Stimulated activated CD4-positive, alpha-beta T cell treated with anti-CD3 and anti-CD28 coated beads, TNF-alpha, amount 100 ng/mL, for 24 hours (primary cell): ENCODE results near the gene WDPCP.
"Not testable (repeated sequence)": the region's sequence is repeated elsewhere in the genome, so short reads cannot be mapped to it uniquely, and the experiment has no call there.

Source experiments
- DNase-seq, 3 experiments: peaks; one replicate each; pipeline ENCODE4 v3.0.0-alpha.2; 2020; ENCODE audit warnings: low read depth in 3 of 3

Gene WDPCP

GRCh38 chr2:63257473-63257872, 330.8 kb downstream of the WDPCP start:
- DNase-seq, result no peak

GRCh38 chr2:63249161-63249560, 339.1 kb downstream of the WDPCP start:
- DNase-seq, result no peak

- no peak for DNase-seq
These were observed 345.5 kb downstream of the WDPCP start for GRCh38 chr2:63242747-63243146.

- DNase-seq, result no peak
These were observed 362.2 kb downstream of the WDPCP start for GRCh38 chr2:63225964-63226686.

GRCh38 chr2:63218800-63219526, 369.3 kb downstream of the WDPCP start:
- no peak for DNase-seq

DNA sequence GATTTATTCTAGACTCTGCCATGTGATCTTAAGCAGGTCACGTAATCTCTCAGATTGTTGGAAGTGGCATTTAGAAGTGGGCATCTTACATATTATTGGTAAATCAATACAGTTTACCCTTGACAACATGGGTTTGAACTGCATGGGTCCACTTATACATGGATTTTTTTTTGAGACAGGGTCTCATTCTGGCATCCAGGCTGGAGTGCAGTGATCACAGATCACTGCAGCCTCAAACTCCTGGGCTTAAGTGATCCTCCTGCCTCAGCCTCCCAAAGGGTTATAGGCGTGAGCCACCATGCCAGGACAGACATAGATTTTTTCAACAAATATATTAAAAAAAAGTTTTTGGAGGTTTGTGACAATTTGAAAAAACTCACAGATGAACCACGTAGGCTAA, 393.0 kb downstream of the WDPCP start:
- no peak for DNase-seq

- no peak for DNase-seq
These were observed 394.1 kb downstream of the WDPCP start for GRCh38 chr2:63194175-63194574.

GRCh38 chr2:63192889-63193774, 395.1 kb downstream of the WDPCP start:
- DNase-seq, result no peak

DNA sequence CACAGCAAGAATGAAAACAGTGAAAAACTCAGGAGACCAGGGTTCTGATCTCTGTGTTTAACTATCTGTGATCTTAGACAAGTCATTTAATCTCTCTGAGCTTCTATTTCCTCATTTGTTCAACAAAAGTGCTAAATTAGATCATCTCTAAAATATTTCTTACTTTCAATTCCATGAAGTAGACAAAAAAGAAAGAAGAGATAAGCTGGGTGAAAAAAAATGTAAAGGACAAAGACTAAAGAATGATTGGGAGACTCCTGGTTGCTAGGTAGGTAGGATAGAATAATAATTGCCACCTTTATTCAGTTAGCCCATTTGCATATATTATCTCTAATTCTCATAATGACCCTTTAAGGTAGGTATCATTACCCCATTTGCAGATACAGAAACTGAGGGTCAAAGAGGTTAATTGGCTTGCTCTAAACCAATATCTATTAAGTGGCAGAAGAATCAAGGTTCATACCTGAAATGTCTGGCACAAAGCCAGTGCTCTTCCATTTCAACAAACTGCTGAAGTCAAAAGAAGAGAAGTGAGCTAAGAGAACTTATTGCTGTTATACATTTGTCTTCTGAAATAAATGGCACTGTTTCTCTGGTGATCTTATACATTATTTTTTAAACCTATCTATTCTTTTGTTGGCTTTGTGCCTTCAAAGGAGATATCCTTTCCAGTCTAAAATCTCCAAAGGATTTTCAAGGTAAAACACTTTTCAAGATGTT, 395.9 kb downstream of the WDPCP start:
- DNase-seq, result no peak

DNA sequence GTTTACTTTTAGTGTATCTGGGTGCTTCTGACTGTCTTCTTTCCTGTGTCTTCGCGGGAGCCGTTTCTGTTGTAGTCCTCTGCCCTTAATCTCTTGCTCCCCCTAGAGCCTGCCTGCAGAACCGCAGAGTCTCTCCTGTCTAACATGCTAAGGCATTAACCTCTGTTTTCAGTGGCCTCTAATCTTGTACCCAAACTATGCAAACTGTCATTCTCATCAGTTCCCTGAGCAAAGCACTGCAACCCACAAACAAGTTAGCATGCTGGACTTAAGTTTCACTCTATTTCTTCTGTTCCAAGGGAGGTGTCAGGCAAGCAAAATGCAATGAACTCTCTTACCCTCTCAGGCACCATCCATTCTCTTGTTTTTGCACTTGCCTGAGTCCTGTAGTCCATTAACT, 399.3 kb downstream of the WDPCP start:
- DNase-seq, result no peak

GRCh38 chr2:63186331-63186730, 401.9 kb downstream of the WDPCP start:
- no peak for DNase-seq

GRCh38 chr2:63163161-63163820, 425.0 kb downstream of the WDPCP start:
- DNase-seq, result no peak

GRCh38 chr2:63159262-63159661, 429.0 kb downstream of the WDPCP start:
- DNase-seq, result no peak

DNA sequence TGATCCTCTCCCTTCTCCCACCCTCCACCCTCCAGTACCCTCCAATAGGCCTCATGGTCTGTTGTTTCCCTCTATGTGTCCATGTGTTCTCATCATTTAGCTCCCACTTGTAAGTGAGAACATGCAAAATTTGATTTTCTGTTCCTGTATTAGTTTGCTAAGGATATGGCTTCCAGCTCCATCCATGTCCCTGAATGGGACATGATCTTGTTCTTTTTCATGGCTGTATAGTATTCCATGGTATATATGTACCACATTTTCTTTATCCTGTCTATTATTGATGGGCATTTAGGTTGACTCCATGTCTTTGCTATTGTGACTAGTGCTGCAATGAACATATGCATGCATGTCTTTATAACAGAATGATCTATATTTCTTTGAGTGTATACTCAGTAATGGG, 451.6 kb downstream of the WDPCP start:
- not testable (repeated sequence) for DNase-seq

DNA sequence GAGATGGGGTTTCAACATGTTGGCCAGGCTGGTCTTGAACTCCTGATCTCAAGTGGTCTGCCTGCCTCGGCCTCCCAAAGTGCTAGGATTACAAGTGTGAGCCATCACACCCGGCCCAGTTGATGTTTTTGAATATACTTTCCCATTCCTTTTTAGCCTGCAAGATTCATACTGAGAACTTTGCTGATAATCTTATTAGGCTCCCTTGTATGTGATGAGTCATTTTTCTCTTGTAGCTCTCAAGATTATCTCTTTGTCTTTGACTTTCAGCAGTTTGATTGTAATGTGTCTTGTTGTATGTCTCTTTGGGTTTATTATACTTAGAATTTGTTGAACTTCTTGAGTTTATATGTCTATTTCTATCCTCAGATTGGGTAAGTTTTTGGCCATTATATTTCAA, 456.3 kb downstream of the WDPCP start:
- no peak for DNase-seq

DNA sequence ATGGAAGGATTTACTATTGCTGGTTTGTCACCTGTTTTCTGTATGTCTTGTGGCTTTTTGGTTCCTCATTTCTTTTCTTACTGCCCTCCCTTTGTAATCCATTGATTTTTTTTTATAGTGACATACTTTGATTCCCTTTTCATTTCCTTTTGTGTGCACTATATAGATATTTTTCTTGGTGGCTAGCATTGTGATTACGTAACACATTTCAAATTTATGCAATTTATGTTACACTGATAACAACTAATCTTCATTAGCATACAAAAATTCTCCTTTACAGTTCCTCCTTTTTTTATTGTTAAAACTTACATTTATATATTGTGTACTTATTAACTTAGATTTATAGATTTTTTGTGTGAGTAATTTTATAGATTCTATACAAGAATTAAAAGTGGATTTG, 457.1 kb downstream of the WDPCP start:
- no peak for DNase-seq

GRCh38 chr2:63127594-63127993, 460.7 kb downstream of the WDPCP start:
- DNase-seq, result no peak

DNA sequence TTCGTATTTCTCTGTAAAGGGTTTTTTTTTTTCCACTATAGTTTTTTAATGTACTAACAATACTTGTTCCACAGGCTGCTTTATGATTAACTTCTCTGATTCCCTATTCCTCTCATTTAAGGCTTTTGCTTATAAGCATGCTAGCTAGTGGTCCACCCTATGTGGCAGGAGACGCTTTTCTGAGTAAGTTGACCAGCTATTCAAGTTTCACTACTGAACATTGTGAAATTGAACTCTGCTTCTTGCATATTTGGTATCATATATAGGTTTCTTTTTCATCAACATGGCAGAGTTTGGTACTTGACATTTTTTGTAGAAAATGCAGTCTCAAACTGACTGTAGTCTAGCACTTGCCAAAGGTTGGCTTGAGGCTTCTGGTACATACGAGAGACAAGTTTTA, 463.4 kb downstream of the WDPCP start:
- DNase-seq, result no peak

- no peak for DNase-seq
These were observed 464.1 kb downstream of the WDPCP start for GRCh38 chr2:63124218-63124617.

- no peak for DNase-seq
These were observed 465.4 kb downstream of the WDPCP start for GRCh38 chr2:63122921-63123320.
